ENCODE measurements around the gene TBC1D17.

The TBC1D17 gene

GRCh38 chr19:49894011-49894664 is 16.6 kb downstream of the TBC1D17 start:
- no peak for DNase-seq (ENCODE audit: low spot score)

GRCh38 chr19:49894879-49895565 is 17.5 kb downstream of the TBC1D17 start:
- DNase-seq (ENCODE audit: low spot score) = no peak

- no peak for DNase-seq (ENCODE audit: low spot score)
Observed at GRCh38 chr19:49895566-49896297, 18.2 kb downstream of the TBC1D17 start.

- peak; percentile 79 for DNase-seq (ENCODE audit: low spot score)
Observed at GRCh38 chr19:49896863-49897621, 19.5 kb downstream of the TBC1D17 start, which contains the start of gene IL4I1. IL4I1 (minus strand) TSS chr19:49896887; CDS start chr19:49896160, 727 bp downstream.

- DNase-seq (ENCODE audit: low spot score) = no peak
Observed at GRCh38 chr19:49904136-49904535, 26.6 kb downstream of the TBC1D17 start.

GRCh38 chr19:49906879-49907564 is 29.5 kb downstream of the TBC1D17 start:
- DNase-seq (ENCODE audit: low spot score) = no peak

GRCh38 chr19:49907745-49908446 is 30.4 kb downstream of the TBC1D17 start:
- DNase-seq (ENCODE audit: low spot score) = no peak

DNA sequence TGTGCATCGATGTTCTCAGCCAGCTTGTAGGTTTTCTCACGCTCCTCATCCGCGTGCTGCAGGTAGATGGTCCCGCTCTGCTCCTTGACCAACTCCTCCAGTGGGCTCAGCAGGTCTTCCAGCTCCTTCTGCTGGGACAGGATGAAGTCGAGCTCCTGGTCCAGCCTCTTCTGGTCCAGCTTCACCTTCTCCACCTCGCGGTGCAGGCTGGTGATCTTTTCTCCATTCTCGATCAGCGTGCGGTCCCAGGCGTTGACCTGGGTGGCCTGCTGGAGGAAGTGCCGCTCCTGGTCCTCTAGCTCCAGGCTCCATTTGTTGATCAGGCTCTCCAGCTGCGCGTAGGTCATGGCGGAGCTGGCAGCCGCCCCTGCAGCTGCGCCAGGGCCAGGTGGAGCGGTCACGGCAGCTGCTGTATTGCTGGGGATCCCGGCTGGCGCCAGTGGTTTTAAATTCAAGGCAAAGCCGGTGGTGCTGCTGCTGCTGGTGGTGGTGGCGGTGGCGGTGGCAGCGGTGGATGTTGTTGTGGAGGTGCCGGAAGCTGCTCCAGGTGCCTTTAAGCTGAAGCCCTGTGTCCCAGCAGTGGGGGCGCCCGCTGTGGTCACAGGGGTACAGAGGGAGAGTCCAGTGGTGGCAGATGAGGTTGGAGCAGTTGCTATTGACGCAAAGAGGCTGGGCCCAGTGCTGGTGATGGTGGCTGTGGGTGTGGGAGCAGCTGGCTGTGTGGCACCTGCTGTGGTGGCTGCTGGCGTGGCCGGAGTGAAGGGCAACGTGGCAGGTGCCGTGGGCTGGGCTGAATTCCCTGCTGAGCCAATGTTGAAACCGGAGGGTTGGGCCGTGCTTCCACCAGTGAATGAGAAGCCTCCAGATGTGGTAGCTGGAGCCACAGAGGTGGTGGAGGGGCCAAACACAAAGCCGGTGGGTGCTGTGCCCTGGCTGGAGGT is 31.2 kb downstream of the TBC1D17 start:
- DNase-seq (ENCODE audit: low spot score) = no peak

GRCh38 chr19:49910179-49910578 is 32.7 kb downstream of the TBC1D17 start:
- DNase-seq (ENCODE audit: low spot score) = no peak

GRCh38 chr19:49911381-49912145 is 34.1 kb downstream of the TBC1D17 start:
- no peak for DNase-seq (ENCODE audit: low spot score)

- DNase-seq (ENCODE audit: low spot score) = no peak
Observed at GRCh38 chr19:49912965-49913685, 35.6 kb downstream of the TBC1D17 start.

GRCh38 chr19:49913720-49914119 is 36.2 kb downstream of the TBC1D17 start:
- DNase-seq (ENCODE audit: low spot score) = no peak

GRCh38 chr19:49915271-49915670 is 37.8 kb downstream of the TBC1D17 start:
- DNase-seq (ENCODE audit: low spot score) = no peak

DNA sequence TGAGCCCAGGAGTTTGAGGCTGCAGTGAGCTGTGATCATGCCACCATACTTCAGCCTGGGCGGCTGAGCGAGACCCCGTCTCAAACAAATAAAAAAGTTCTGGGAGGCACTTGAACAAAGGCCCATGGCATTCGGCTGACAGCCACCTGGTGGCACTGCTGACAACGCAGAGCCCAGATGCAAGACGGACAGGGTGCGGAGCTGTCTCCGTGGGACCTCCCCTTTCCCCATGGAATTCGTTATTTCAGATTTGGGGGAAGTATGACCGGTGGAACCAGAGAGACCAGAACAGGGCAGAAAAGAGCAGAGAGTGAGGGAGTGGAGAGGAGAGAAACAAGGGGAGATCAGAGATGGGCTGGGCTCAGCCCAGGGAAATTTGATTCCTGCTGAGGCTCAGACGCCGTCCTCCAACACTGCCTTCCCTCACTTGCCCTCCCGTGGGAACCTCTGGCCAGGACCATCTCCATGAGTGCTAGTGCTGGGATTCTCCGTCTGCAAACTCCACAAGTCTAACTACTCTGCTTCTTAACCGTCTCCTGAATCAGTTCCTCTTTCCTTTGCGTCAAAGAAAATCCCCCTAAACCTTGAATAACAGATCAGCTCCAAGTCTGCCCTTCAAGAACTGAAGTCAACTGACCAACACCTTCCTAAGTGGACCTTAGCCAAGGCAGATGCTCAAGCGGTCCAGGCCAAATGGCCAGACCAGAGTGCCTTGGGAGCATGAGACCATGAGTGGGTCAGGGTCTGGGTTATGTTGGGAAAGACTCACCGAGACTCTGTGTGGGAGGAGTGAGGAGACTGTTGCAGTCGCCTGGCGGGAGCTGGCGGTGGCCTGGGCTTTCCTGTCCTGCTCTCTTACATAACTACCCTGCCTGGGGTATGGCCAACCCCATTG is 39.6 kb downstream of the TBC1D17 start:
- no peak for DNase-seq (ENCODE audit: low spot score)

DNA sequence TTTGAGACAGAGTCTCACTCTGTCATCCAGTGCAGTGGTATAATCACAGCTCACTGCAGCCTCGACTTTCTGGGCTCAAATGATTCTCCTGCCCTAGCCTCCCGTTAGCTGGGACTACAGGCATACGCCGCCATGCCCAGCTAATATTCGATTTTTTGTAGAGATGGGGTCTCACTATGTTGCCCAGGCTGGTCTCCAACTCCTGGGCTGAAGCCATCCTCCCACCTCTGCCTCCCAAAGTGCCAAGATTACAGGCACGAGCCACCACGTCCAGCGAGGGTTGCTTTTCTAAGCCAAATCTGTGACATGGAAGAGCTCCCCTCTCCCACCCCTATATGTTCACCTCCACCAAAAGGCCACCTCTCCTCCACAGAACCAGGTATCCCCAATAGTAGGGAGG is 40.6 kb downstream of the TBC1D17 start:
- DNase-seq (ENCODE audit: low spot score) = no peak

GRCh38 chr19:49920624-49921363 is 43.3 kb downstream of the TBC1D17 start:
- no peak for DNase-seq (ENCODE audit: low spot score)

Measured in NAMALWA (cell line).